Urothelium cell line (cell line): ENCODE data around the gene TENM3.

Experiments used
- DNase-seq: peaks from one replicate; pipeline ENCODE4 v3.0.0; 2011; ENCODE audit warnings: low spot score, mixed read lengths
- FAIRE-seq: peaks from 2 replicates; lab custom pipeline; 2011; peaks lifted over from hg19 to GRCh38; lab: Jason Lieb, UNC

TENM3 gene

DNA sequence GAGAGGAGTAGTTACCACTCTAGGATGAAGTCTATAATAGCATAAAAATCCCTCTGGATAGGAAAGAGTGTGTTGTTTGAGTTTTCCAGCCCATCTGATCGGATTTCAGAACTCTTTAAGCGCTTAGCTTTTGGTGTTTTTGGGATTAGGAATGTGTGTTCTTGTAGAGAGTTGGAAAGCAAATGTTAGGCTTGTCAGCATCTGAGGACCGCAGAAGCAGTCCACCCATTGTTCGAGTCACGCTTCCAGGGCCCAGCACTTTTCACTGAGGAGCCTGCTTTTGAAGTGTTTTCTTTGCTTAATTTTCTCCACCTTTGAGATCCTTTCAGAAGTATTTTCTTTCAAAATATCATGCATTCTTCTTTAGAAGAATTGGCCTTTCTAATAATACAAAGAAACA lies 306.2 kb downstream of the TENM3 start:
- DNase-seq (no peak), FAIRE-seq (no peak)

DNA sequence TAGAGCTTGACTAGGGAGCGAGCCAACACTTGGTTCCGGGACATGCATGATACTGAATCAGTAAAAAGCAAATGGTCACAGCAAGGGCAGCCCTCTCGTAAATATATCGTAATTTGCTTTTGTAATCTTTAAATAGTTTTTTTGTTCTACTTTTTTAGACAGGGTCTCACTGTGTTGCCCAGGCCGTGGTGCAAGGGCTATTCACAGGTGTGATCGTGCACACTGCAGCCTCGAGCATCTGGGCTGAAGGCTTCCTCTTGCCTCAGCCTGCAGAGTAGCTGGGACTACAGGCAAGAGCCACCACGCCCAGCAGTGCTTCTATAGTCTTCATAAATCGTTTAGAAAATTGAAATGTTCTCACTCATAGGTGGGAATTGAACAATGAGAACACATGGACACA lies 309.7 kb downstream of the TENM3 start:
- FAIRE-seq (no peak), DNase-seq (no peak)

GRCh38 chr4:182553653-182554052 lies 310.5 kb downstream of the TENM3 start:
- no peak for FAIRE-seq
- no peak for DNase-seq

- DNase-seq (no peak), FAIRE-seq (no peak)
These were observed 311.5 kb downstream of the TENM3 start for GRCh38 chr4:182554736-182555135.

DNA sequence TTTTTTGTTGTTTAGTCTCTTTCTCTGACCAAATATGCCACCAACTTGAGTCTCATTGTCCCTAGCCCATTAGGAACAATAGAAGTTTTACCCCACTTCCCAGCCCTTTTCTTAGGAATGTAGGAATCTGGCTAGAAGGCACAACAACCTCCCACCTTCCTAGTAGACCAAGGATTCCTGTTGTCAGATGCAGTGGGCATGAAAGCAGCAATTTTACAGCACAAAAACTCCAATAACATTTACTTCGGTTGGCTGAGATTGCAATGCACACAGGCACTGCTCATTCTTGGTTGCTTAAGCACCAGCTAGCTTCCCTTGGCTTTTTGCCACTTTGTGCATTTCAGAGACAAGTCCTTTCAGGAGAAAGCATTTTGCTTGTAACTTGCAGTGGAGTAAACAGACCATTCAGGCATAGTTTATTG lies 312.8 kb downstream of the TENM3 start:
- no peak for FAIRE-seq
- peak; percentile 4 for DNase-seq

GRCh38 chr4:182556580-182556979 lies 313.4 kb downstream of the TENM3 start:
- DNase-seq (no peak), FAIRE-seq (no peak)

GRCh38 chr4:182560358-182560757 lies 317.2 kb downstream of the TENM3 start:
- FAIRE-seq, result no peak

GRCh38 chr4:182562350-182562749 lies 319.1 kb downstream of the TENM3 start:
- no peak for FAIRE-seq
- DNase-seq, result no peak

More at GRCh38 chr4:182560358-182560757, 317.2 kb downstream of the TENM3 start:
- peak; percentile 7 for DNase-seq

DNA sequence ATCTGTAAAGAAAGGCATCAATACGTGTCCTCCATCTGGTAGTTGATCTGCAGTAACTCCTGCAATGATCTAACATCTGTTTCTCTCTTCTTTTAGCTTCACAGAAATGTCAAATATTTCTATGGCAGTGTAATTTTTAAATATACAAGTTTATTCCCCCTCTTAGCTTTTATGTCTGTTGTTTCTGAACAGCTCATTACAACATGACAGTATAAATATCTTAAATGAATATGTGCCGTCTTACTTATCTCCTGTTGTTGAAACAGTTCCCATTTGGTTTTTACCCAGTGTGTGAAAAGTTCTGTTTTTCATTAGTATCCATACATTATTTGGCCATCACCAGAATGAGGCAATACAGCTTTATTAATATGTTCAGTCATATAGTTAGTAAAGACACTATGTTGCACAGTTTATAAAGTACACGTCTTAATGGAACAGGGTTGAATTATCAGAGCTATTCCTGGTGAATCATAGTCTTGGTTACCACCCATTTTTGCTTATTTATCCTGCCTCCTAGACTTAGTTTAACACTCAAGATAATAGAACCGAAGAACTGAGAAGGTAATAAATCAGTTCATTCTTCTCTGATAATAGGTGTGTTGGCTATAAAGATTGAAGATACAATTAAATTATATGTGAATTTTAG lies 321.6 kb downstream of the TENM3 start:
- FAIRE-seq (no peak), DNase-seq (no peak)

DNA sequence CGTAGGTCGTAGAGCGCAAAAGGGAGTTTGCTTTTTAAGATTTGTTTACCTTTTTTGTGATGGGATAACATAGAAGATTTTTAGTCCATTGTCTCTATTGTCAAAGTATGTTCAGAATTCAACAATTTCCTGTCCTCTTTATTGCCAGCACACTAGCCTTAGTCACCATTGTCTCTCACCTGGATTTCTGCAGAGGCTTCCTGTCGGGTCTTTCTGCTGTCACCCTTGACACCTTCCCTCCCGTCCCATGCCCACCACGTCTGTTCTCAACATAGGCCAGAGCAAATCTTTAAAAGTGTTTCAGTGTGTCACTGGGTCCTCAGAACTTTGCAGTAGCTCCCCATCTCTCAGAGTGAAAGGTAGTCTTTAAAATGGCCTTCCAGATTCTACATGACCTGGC lies 323.9 kb downstream of the TENM3 start:
- no peak for FAIRE-seq
- no peak for DNase-seq

- DNase-seq, result no peak
- no peak for FAIRE-seq
These were observed 326.4 kb downstream of the TENM3 start for GRCh38 chr4:182569561-182569960.

DNA sequence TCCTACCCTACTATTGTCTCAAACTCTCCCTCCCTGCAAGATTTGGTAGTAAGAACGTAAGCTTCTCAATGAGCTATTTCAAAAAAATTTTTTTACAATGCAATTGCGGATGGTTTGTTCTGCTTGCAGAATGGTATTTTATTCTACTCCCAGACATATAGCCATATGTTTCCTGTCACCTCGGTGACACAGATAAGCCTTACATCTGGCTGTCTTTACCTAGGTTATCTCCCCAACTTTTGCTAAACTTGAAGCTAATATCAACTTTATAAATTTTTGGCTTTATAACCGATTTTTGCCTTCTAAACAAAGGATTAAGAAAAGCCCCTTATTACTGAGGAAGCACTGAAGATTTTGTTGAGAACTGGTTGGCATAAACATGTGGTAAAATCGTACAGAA lies 331.5 kb downstream of the TENM3 start:
- DNase-seq, result no peak
- no peak for FAIRE-seq

GRCh38 chr4:182575225-182575624 lies 332.0 kb downstream of the TENM3 start:
- no peak for FAIRE-seq
- DNase-seq, result no peak

DNA sequence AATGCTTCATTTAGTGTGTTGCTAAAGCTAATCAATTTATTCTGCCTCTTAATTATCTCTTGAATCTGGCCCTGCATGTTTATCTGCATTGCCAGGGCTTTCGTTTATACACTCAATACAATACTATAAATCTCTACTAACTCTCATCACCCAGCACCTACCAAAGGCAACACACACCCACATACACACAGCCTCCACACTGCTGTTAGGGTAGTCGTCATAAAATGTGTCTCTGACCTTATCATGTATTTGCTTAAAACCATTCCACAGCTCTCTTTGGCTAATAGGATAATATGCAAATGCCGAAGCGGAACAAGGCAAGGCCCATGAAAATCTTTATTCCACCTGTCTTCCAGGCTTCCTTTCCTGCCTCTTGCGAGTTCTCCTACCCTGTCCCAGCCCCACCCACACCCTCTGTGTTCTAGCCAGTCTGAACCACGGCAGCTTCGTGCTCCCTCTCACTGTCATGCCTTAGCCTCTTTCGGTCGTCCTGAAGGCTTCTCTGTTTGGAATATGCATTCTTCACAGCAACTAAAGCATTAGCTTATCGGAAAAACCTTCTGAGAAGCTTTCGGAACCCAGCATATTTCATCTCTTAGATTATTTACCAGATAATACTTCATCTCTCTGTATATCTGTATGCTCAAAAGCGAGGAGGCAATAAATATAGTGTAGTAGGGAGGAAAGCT lies 333.5 kb downstream of the TENM3 start:
- FAIRE-seq (no peak), DNase-seq (no peak)

- FAIRE-seq (no peak), DNase-seq (no peak)
These were observed 334.2 kb downstream of the TENM3 start for GRCh38 chr4:182577411-182577810.

GRCh38 chr4:182578402-182578801 lies 335.2 kb downstream of the TENM3 start:
- FAIRE-seq (no peak), DNase-seq (peak; percentile 52)

- FAIRE-seq (no peak), DNase-seq (no peak)
These were observed 339.0 kb downstream of the TENM3 start for GRCh38 chr4:182582245-182582644.

GRCh38 chr4:182583703-182584415 lies 340.7 kb downstream of the TENM3 start:
- FAIRE-seq (no peak), DNase-seq (no peak)

DNA sequence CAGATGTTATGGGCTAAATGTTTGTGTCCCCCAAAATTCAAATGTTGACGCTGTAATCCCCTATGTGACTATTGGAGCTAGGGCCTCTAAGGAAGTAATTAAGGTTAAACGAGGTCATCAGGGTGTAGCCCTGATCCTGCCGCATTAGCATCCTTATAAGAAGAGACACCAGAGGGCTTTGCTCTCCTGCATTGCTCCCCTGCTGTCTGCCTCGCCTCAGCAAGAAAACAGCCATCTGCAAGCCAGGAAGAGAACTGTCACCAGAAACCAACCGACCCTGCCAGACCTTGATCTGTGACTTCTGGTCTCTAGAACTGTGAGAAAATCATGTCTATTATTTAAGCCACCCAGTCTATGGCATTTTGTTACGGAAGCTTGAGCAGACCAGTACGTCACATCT lies 342.1 kb downstream of the TENM3 start:
- FAIRE-seq (no peak), DNase-seq (no peak)

DNA sequence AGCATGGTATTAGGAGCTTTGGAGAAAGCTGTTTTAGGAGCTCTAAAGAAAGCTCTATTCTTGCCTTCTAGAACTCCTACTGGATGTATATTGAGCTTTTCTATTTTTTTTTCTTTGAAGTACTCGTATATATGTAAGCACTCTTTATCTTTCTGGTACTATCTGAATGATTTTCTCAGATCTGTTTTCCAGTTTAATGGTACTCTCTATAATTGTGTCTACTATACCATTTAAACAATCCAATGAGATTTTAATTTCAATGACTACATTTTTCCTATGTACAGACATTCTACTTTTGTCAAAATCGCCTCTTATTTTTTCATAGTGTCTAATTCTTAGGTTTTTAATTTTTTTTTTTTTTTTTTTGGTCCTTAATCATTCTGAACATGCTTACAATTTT lies 345.9 kb downstream of the TENM3 start:
- FAIRE-seq (no peak), DNase-seq (no peak)

GRCh38 chr4:182593402-182593801 lies 350.2 kb downstream of the TENM3 start:
- no peak for DNase-seq
- peak; percentile 66 for FAIRE-seq

- DNase-seq, result no peak
- FAIRE-seq, result no peak
These were observed 350.7 kb downstream of the TENM3 start for GRCh38 chr4:182593864-182594263.
